CD14-positive monocyte (primary cell): ENCODE results near the gene PTEN. TPM values are rescaled to one million over a fixed set of nuclear protein-coding genes. Genes with fewer than 3 reads are reported as not detected.
A peak's percentile ranks its signal among the peaks of the same experiment; 100 is the strongest.

Experiments
- DNase-seq, 3 donors: peaks; one replicate each; pipeline ENCODE4 v3.0.0-alpha.2; 2011 to 2022
- H2AFZ ChIP-seq: 2 replicates; pipeline ENCODE4 v1.6.0; 2012; ENCODE audit warnings: mild to moderate bottlenecking, low read depth, low read length, inconsistent platforms; ENCODE audit not compliant: insufficient read depth, poor library complexity, severe bottlenecking
- H3K27ac ChIP-seq, 2 donors: 1 replicate in 1 of 2; 2 replicates in 1 of 2; pipeline ENCODE4 v1.5.1; 2012 to 2013; ENCODE audit warnings: low read length in 2 of 2, control low read depth in 1 of 2, inconsistent platforms in 1 of 2, low read depth in 1 of 2, mild to moderate bottlenecking in 1 of 2
- H3K27me3 ChIP-seq, 2 donors: one replicate each; pipeline versions ENCODE4 v1.6.0 to v1.6.1; 2011 to 2013; ENCODE audit warnings: low read length in 2 of 2; ENCODE audit not compliant: control insufficient read depth in 2 of 2, insufficient read depth in 2 of 2
- H3K36me3 ChIP-seq, 2 donors: replicated peaks in 1 of 2; 1 replicate in 1 of 2; 2 replicates in 1 of 2; pipeline versions ENCODE4 v1.5.1 to v1.6.1; 2012 to 2013; ENCODE audit warnings: low read length in 2 of 2, control low read depth in 1 of 2, inconsistent platforms in 1 of 2, mild to moderate bottlenecking in 1 of 2; ENCODE audit not compliant: insufficient read depth in 2 of 2, control insufficient read depth in 1 of 2
- H3K4me1 ChIP-seq, 2 donors: 1 replicate in 1 of 2; 2 replicates in 1 of 2; pipeline versions ENCODE4 v1.5.1 to v1.6.1; 2012 to 2013; ENCODE audit warnings: low read length in 2 of 2, control low read depth in 1 of 2, inconsistent platforms in 1 of 2, mild to moderate bottlenecking in 1 of 2, moderate library complexity in 1 of 2; ENCODE audit not compliant: insufficient read depth in 2 of 2, control insufficient read depth in 1 of 2
- H3K4me2 ChIP-seq: replicated peaks from 2 replicates; pipeline ENCODE3; 2012; ENCODE audit warnings: low read length, moderate library complexity, mild to moderate bottlenecking; ENCODE audit not compliant: poor library complexity, severe bottlenecking; ENCODE audit errors: extremely low read depth
- H3K4me3 ChIP-seq, 3 experiments: fragments of 200-600 bp in 1 of 3; sonication (generic) in 1 of 3; replicated peaks in 1 of 3; 1 replicate in 2 of 3; 2 replicates in 1 of 3; pipeline ENCODE4 v1.5.1; 2011 to 2013; ENCODE audit warnings: low read length in 3 of 3, mild to moderate bottlenecking in 3 of 3, control low read depth in 2 of 3, low read depth in 2 of 3, inconsistent platforms in 1 of 3, moderate library complexity in 1 of 3
- H3K79me2 ChIP-seq: 2 replicates; pipeline ENCODE4 v1.6.0; 2012; ENCODE audit warnings: mild to moderate bottlenecking, control low read depth, inconsistent platforms, low read length, moderate library complexity; ENCODE audit not compliant: insufficient read depth
- H3K9ac ChIP-seq: 2 replicates; pipeline ENCODE4 v1.6.0; 2017; ENCODE audit warnings: low read length, mild to moderate bottlenecking; ENCODE audit not compliant: insufficient read depth, poor library complexity, severe bottlenecking
- H3K9me3 ChIP-seq, 2 donors: replicated peaks in 1 of 2; 1 replicate in 1 of 2; 2 replicates in 1 of 2; pipeline versions ENCODE4 v1.5.1 to v1.6.1; 2012 to 2013; ENCODE audit warnings: low read length in 2 of 2, control low read depth in 1 of 2; ENCODE audit not compliant: control insufficient read depth in 1 of 2, insufficient read depth in 1 of 2
- H4K20me1 ChIP-seq: 2 replicates; pipeline ENCODE4 v1.6.0; 2012; ENCODE audit warnings: mild to moderate bottlenecking, low read length, control low read depth, moderate library complexity; ENCODE audit not compliant: insufficient read depth
- H3K27ac Mint-ChIP-seq, 7 donors: one replicate each; pipeline ENCODE4 v1.8.0; 2020; ENCODE audit warnings: mild to moderate bottlenecking in 7 of 7, mixed read lengths in 7 of 7, moderate library complexity in 6 of 7, inconsistent platforms in 2 of 7
- H3K27me3 Mint-ChIP-seq, 3 donors: one replicate each; pipeline ENCODE4 v1.8.0; 2021 to 2022; ENCODE audit warnings: low read depth in 3 of 3, mild to moderate bottlenecking in 3 of 3, mixed read lengths in 3 of 3, moderate library complexity in 3 of 3, inconsistent platforms in 1 of 3
- H3K36me3 Mint-ChIP-seq, 2 donors: one replicate each; pipeline ENCODE4 v1.8.0; 2020; ENCODE audit warnings: mixed read lengths in 2 of 2, inconsistent platforms in 1 of 2, mild to moderate bottlenecking in 1 of 2
- H3K4me1 Mint-ChIP-seq: one replicate; pipeline ENCODE4 v1.8.0; 2020; ENCODE audit warnings: mild to moderate bottlenecking, mixed read lengths
- H3K4me3 Mint-ChIP-seq, 2 donors: one replicate each; pipeline ENCODE4 v1.8.0; 2020; ENCODE audit warnings: mild to moderate bottlenecking in 2 of 2, mixed read lengths in 2 of 2, moderate library complexity in 1 of 2
- H3K9me3 Mint-ChIP-seq, 7 donors: one replicate each; pipeline ENCODE4 v1.8.0; 2020 to 2022; ENCODE audit warnings: mixed read lengths in 7 of 7, mild to moderate bottlenecking in 6 of 7, moderate library complexity in 6 of 7, inconsistent platforms in 2 of 7
- CTCF ChIP-seq: fragments of 200-600 bp; IDR thresholded peaks from one replicate; pipeline ENCODE4 v1.8.0; 2022; ENCODE audit warnings: antibody characterized with exemption, mild to moderate bottlenecking
- WGBS: methylation state at CpG from one replicate; pipeline ENCODE4 v1.1.5; 2013; ENCODE audit warnings: missing lambda C conversion rate; ENCODE audit not compliant: insufficient coverage; 5-methylcytosine and 5-hydroxymethylcytosine counted together
- intact Hi-C, 2 donors: fragments of 100-400 bp; cut with micrococcal nuclease; formaldehyde crosslinking; loops; one replicate each; pipeline versions ENCODE4 v1.15.0 to v1.15.1; 2023
- polyA plus RNA-seq, 3 donors: library from polyadenylated mRNA; depleted of rRNA in 1 of 3; unstranded in 2 of 3; stranded (reverse) in 1 of 3; fragments of 300-500 nt in 2 of 3; fragments of >200 nt in 1 of 3; fragmentation: Illumina TruSeq in 2 of 3; gene quantifications; 1 replicate in 2 of 3; 2 replicates in 1 of 3; pipeline ENCODE4 v1.2.3, GENCODE V29; 2012 to 2021

Gene PTEN
- polyA plus RNA-seq, 3 donors, result 30.5 to 57.6 (median 37.7) TPM

- Mint-ChIP-seq H3K9me3 (no peaks in the 10 kb centered on the region), H3K4me1 (peaks cover 65% of the 10 kb centered on the region), H3K27ac (peak overlapping the region in 3 of 7 donors; percentile 40 to 66 (median 58)), H3K27me3 (no peaks in the 10 kb centered on the region), H3K36me3 (peaks cover 16 to 25% of the 10 kb centered on the region in 2 donors), H3K4me3 (no peak overlapping the region)
- Histone ChIP-seq H4K20me1 (peaks cover 100% of the 10 kb centered on the region), H3K9ac (no peak overlapping the region), H3K4me2 (peak overlapping the region; percentile 40), H3K27ac (peak overlapping the region in 1 of 2 donors; percentile 44), H3K36me3 (peaks cover 3 to 18% of the 10 kb centered on the region in 2 donors), H3K4me3 (no peak overlapping the region), H3K4me1 (peaks cover 26 to 69% of the 10 kb centered on the region in 2 donors), H3K79me2 (peaks cover 100% of the 10 kb centered on the region), H3K9me3 (no peaks in the 10 kb centered on the region), H2AFZ (no peak overlapping the region), H3K27me3 (no peaks in the 10 kb centered on the region)
- TF ChIP-seq CTCF, result no peak
- DNase-seq, result no peak
- no CpG with 5 or more reads among the region's 2 CpGs for WGBS
- intact Hi-C loops, result no loop called here
These were observed 10.2 kb downstream of the PTEN start for GRCh38 chr10:87873656-87874055.

GRCh38 chr10:87875929-87876571, 12.6 kb downstream of the PTEN start:
- peaks cover 6 to 28% of the 10 kb centered on the region in 2 donors for H3K36me3 ChIP-seq
- H3K4me3 Mint-ChIP-seq, result no peak overlapping the region
- H3K9me3 ChIP-seq, result no peaks in the 10 kb centered on the region
- peaks cover 52% of the 10 kb centered on the region for H3K4me1 Mint-ChIP-seq
- H3K27me3 Mint-ChIP-seq, result no peaks in the 10 kb centered on the region
- no peak overlapping the region for H3K9ac ChIP-seq
- DNase-seq, result no peak
- peaks cover 15 to 46% of the 10 kb centered on the region in 2 donors for H3K4me1 ChIP-seq
- H2AFZ ChIP-seq, result no peak overlapping the region
- no peaks in the 10 kb centered on the region for H3K9me3 Mint-ChIP-seq
- TF ChIP-seq CTCF, result no peak
- WGBS, result no CpG with 5 or more reads among the region's 4 CpGs
- peaks cover 100% of the 10 kb centered on the region for H4K20me1 ChIP-seq
- H3K79me2 ChIP-seq, result peaks cover 100% of the 10 kb centered on the region
- no peak overlapping the region for H3K27ac ChIP-seq
- no peak overlapping the region for H3K4me2 ChIP-seq
- no peaks in the 10 kb centered on the region for H3K27me3 ChIP-seq
- peak overlapping the region in 3 of 7 donors; percentile 30 to 75 (median 73) for H3K27ac Mint-ChIP-seq
- intact Hi-C loops, result no loop called here
- no peak overlapping the region for H3K4me3 ChIP-seq
- H3K36me3 Mint-ChIP-seq, result peaks cover 29 to 43% of the 10 kb centered on the region in 2 donors
